NCI-H2227 (cell line): ENCODE data around the gene CENPH.
"Not testable (repeated sequence)": the region's sequence is repeated elsewhere in the genome, so short reads cannot be mapped to it uniquely, and the experiment has no call there.

Source experiments
- DNase-seq: peaks from one replicate; lab custom pipeline; 2025; ENCODE audit not compliant: unreplicated experiment; lab: John Stamatoyannopoulos, UW

The CENPH gene

GRCh38 chr5:69245031-69245430, 55.6 kb downstream of the CENPH start:
- DNase-seq: no peak

- no peak for DNase-seq
These were observed 58.6 kb downstream of the CENPH start for GRCh38 chr5:69248019-69248418.

GRCh38 chr5:69250593-69250992, 61.2 kb downstream of the CENPH start:
- DNase-seq: no peak

- no peak for DNase-seq
These were observed 63.1 kb downstream of the CENPH start for GRCh38 chr5:69252437-69252836.

GRCh38 chr5:69255940-69256339, 66.6 kb downstream of the CENPH start:
- DNase-seq: not testable (repeated sequence)

DNA sequence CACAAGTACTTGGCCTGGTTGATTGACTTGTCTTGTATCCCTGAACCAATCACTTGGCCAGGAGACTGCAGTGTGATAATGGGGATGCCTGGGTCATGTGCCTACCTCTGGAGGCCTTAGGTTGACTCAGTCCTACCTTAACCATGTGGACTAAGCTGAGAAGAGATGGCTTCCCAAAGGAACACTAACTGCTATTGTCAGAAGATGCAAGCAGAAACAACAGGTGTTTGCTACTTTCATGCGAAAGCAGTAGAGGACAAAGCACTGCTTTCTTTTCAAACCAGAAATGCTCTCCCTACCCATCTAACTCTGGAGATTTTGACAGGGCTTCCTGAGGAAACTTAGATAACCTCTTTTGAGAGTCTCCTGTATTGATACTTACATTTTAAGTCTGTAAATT, 68.2 kb downstream of the CENPH start:
- no peak for DNase-seq
